Activated effector memory CD4-positive, alpha-beta T cell treated with Interleukin-2 at 50 U/mL for 16 hours (primary cell): ENCODE data around the gene STAC3.

Experiments
- DNase-seq: peaks from one replicate; pipeline ENCODE4 v3.0.0-alpha.2; 2020

STAC3 gene

DNA sequence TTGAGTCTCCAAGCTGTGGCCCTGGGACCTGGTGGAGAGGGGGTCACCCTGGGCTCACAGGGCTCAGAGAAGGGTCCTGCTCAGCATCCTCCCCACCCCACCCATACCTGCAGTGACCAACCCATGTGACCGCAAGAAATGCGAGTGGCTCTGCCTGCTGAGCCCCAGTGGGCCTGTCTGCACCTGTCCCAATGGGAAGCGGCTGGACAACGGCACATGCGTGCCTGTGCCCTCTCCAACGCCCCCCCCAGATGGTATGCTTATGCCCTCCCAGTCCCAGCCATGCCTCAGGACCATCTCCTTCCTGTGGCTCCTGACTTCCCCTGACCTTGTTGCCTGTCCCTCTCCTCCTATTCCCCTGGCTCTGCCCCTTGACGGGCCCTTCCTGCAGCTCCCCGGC, 41.1 kb downstream of the STAC3 start:
- no peak for DNase-seq

DNA sequence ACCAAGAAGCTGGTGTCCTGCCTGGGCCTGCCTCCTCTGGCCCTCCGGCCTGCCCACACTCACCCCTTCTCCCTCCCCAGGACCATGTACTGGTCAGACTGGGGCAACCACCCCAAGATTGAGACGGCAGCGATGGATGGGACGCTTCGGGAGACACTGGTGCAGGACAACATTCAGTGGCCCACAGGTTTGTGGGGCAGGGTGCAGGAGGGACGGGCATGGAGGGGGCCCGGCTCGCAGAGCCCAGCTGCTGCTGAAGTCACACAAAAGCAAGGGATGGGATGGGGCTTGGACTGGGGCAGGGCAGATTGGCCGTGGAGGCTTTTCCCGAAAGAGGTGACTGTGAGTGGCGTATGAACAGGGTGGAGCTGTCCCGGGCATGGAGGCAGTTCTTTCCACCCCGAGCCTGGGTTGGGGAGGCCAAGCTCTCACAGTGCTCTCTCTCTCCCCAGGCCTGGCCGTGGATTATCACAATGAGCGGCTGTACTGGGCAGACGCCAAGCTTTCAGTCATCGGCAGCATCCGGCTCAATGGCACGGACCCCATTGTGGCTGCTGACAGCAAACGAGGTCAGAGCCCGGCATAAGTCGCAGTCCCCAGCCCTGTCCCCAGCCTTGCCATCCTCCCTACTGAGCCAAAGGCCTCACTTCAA, 42.2 kb downstream of the STAC3 start:
- DNase-seq, result no peak

DNA sequence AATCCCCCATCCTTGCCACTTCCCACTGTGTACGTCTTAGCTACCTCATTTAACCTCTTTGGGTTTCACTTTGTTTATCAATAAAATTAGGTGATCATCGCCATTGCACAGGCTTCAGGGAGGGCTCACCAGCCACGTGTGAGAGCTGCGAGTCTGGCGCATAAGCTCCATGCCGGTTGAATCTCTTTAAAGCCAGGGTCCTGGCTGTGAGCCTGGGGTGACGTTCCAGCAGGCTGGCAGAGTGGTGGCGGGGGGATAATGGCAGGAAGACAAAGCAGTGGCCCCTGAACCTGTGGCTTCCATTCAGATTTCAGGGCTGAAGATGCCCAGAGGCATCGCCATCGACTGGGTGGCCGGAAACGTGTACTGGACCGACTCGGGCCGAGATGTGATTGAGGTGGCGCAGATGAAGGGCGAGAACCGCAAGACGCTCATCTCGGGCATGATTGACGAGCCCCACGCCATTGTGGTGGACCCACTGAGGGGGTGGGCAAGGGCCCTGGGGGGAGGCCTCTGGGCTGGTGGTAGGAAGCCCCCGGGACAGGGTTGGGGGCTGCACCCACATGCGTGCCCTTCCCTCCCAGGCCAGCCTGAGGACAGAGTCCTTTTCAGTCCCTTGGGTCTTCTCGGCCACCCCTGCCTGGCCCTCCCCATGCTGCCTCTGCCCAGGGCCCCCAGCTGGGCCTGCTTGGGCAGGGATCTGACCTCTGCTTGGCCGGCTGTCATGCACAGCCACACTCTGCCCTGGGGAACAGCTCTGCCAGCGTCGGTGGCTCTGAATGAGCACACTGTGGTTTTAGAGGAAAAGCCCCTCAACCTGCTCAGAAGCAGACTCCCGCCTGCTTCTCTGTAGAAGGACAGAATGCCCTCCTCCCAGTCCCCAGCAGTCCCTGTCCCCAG, 43.0 kb downstream of the STAC3 start:
- DNase-seq, result no peak

DNA sequence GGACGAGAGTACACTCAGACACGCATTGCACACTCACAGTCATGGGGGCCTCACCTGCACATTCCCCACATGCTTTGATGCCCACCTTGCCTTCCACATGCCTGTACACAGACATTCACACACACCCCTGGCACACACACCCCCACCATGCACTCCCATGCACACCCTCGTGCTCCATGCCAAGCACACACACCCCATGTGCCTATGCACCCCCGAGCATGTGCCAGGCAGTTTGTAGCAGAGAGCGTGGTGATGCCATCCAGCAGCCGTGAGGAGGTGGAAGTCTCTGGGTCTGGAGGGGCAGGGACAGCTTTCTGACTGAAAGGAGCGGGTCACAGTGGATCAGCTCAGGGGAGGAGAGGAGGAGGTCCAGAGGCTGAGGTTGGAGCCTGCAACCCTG, 45.1 kb downstream of the STAC3 start:
- no peak for DNase-seq

GRCh38 chr12:57205186-57205585, 45.8 kb downstream of the STAC3 start:
- DNase-seq, result no peak

DNA sequence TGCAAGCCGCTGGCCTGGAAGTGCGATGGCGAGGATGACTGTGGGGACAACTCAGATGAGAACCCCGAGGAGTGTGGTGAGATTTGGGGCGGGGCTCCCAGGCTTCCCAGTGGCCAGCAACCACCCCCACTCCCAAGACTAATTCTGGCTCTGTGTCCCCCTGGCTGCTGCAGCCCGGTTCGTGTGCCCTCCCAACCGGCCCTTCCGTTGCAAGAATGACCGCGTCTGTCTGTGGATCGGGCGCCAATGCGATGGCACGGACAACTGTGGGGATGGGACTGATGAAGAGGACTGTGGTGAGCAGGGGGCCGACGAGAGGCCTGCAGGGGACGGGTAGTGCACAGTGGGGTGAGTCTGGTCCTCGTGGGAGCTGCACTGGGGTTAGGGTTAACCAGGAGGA, 46.5 kb downstream of the STAC3 start:
- no peak for DNase-seq

DNA sequence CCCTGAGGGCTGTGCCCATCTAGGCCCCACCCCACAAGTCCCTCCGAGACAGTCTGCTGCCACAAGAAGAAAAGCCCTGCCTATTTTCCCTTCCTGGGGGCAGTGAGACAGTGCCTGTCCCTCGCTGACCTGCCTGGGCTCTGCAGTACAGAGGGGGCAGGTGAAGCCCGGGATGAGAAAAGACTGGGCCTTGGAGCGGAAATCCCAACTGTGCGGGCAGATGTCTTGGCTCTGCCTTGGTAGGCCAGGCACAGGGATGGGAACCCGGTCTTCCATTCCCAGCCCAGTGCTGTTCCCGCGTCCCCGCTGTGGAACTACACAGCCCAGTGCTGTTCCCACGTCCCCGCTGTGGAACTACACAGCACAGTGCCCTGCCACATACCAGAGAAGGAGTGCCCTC, 47.2 kb downstream of the STAC3 start:
- no peak for DNase-seq

DNA sequence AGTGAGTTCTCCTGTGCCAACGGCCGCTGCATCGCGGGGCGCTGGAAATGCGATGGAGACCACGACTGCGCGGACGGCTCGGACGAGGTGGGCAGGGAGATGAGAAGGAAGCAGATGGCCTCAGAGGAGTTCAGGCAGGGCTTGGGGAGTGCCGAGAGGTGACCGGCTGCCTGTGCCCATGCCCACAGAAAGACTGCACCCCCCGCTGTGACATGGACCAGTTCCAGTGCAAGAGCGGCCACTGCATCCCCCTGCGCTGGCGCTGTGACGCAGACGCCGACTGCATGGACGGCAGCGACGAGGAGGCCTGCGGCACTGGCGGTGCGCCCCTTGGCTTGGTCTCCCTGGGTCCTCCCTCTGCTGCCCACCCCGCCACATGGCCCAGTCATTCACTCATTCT, 47.8 kb downstream of the STAC3 start:
- DNase-seq, result no peak

DNA sequence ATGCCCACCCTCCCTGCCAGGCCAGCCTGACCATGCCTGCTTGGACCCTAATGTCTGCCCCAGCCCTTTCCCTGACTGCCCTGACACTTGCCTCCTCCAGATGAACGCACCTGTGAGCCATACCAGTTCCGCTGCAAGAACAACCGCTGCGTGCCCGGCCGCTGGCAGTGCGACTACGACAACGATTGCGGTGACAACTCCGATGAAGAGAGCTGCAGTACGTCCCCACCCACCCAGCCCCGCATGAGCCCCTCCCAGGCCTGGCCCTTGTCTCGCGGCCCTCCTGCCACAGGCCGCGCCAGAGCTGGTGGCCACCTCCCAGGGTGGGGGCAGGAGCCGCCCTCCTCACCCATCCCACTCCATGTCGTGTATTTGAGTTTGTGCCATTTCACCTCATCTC, 48.7 kb downstream of the STAC3 start:
- DNase-seq, result no peak

- DNase-seq, result no peak
Observed at GRCh38 chr12:57201631-57202030, 49.4 kb downstream of the STAC3 start.

DNA sequence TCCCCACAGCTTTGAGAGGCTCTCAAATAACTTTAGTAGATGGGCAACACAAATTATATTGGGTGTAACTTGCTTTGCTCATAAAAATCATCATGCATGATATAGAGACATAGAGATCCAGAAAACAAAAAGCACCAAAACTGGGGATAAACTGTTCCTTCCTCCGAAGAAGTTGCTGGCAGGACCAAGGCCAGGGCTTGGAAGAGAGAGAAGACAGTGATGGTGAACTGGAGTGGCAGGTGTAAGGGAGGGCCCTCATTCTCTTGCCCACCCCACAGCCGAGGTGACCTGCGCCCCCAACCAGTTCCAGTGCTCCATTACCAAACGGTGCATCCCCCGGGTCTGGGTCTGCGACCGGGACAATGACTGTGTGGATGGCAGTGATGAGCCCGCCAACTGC, 49.8 kb downstream of the STAC3 start:
- DNase-seq, result no peak

DNA sequence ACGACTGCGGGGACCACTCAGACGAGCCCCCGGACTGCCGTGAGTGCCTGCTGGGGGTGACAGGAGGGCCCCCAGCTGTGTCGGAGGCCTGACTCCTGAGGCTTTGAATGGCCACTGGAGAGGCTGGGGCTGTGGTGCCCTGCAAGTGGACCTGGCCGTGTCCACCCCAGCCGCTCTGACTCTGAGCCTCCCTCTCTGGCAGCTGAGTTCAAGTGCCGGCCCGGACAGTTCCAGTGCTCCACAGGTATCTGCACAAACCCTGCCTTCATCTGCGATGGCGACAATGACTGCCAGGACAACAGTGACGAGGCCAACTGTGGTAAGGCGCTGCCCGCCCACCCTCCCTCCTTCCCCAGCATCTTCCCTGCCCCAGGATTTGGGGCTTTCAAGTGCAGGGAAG, 50.5 kb downstream of the STAC3 start:
- no peak for DNase-seq

DNA sequence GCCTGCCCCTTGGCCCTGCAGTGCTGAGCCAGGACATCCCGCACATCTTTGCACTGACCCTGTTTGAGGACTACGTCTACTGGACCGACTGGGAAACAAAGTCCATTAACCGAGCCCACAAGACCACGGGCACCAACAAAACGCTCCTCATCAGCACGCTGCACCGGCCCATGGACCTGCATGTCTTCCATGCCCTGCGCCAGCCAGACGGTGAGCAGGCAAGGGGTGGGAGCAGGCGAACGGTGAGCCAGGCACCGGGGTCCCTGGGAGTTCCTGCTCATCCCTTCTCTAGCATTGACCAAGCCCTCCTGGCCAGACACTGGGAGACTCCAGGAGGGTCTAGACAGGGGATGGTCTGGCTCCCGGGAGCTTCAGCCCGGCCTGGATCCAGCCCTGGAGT, 51.8 kb downstream of the STAC3 start:
- DNase-seq, result no peak

- no peak for DNase-seq
Observed at GRCh38 chr12:57198329-57198728, 52.7 kb downstream of the STAC3 start.

DNA sequence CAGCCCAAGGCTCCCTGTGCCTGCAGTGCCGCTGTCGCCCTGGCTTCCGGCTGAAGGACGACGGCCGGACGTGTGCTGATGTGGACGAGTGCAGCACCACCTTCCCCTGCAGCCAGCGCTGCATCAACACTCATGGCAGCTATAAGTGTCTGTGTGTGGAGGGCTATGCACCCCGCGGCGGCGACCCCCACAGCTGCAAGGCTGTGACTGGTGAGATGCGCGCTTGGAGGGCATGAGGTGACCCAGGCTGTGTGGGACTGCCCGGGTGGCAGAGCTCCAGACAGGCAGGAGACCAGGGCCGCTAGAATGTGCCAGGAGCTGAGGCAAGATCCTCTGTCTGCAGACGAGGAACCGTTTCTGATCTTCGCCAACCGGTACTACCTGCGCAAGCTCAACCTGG, 54.0 kb downstream of the STAC3 start:
- no peak for DNase-seq

DNA sequence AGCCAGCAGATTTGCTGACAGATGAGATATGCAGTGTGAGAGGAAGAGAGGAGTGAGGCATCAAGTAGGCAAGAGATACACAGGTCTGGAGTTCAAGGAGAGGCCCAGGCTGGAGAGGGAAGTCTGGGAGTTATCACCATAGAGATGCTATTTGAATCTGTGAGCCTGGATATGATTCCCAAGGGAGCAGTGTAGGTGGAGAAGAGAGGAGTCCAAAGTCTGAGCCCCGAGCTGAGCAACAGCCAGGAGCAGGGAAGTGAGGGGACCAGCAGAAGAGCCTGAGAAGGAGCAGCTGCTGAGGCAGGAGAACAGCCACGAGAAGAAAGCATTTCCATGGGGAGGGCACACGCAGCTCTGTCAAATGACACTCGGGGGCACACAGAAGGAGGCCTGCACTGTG, 54.5 kb downstream of the STAC3 start:
- DNase-seq, result no peak

- no peak for DNase-seq
Observed at GRCh38 chr12:57195611-57196371, 55.2 kb downstream of the STAC3 start.

DNA sequence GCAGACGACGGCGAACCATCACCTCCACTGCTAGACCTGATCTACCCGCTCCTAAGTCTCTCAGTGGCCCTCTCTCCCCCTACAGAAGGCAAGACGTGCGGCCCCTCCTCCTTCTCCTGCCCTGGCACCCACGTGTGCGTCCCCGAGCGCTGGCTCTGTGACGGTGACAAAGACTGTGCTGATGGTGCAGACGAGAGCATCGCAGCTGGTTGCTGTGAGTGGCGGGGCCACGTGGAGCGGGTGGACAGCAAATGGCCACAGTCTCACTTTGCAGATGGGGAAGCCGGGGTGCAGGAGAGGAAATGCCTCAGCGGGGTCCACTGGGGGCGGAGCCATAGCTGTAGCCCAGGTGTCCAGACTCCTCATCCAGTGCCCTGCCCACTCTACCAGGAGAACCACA, 55.8 kb downstream of the STAC3 start:
- DNase-seq, result no peak

GRCh38 chr12:57194253-57194652, 56.7 kb downstream of the STAC3 start:
- no peak for DNase-seq

DNA sequence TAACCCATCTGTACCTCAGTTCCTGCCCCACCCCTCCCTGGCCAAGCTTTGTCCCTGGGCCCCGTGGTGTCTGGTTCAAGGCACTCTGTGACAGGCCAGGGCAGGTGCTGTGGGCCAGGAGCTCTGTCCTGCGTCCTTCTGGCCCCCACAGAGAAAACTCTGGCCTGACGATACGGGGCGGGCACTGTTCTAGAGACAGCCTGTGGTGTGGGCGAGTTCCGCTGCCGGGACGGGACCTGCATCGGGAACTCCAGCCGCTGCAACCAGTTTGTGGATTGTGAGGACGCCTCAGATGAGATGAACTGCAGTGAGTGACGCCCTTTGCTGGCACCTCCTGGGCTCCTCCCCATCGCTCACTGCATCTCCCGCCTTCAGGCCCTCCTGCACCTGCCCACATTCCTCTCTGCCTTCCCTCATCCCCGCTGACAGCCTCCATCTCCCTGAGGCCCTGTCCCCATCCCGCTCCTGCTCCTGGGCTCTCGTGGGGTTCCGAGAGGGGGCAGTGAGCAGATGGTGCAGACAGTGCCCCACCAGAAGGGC, 57.2 kb downstream of the STAC3 start:
- no peak for DNase-seq
